Measurements from ENCODE around the gene HABP4.

GRCh38 chr9:96440671-96441199, 9.2 kb upstream of the HABP4 start:
- TF ChIP-seq POLR2A (IDR thresholded peaks at IDR 0.05; ENCODE audit: low read length) (no peak), GATA1 (IDR thresholded peaks at IDR 0.05; ENCODE audit: low read depth, low read length) (no peak)

Measured in erythroblast (primary cell).